LNCaP clone FGC (cell line): ENCODE measurements around the gene ACACA.

Experiments
- DNase-seq: peaks from one replicate; pipeline ENCODE4 v3.0.0-alpha.2; 2011; ENCODE audit warnings: low read depth
- H3K4me3 ChIP-seq: 2 replicates; pipeline ENCODE4 v1.5.1; 2011; ENCODE audit warnings: mild to moderate bottlenecking, low read depth, low read length, control low read depth
- TF ChIP-seq, protein P1 (sequence below): IDR thresholded peaks from 2 replicates; pipeline ENCODE4 v1.5.1; 2012; ENCODE audit warnings: mild to moderate bottlenecking; ENCODE audit not compliant: control insufficient read depth, insufficient read depth; ENCODE audit errors: extremely low read depth

Gene ACACA

GRCh38 chr17:37142294-37142896 lies 264.2 kb downstream of the ACACA start:
- no peak overlapping the region for H3K4me3 ChIP-seq
- DNase-seq, result no peak
- TF ChIP-seq, protein P1, sequence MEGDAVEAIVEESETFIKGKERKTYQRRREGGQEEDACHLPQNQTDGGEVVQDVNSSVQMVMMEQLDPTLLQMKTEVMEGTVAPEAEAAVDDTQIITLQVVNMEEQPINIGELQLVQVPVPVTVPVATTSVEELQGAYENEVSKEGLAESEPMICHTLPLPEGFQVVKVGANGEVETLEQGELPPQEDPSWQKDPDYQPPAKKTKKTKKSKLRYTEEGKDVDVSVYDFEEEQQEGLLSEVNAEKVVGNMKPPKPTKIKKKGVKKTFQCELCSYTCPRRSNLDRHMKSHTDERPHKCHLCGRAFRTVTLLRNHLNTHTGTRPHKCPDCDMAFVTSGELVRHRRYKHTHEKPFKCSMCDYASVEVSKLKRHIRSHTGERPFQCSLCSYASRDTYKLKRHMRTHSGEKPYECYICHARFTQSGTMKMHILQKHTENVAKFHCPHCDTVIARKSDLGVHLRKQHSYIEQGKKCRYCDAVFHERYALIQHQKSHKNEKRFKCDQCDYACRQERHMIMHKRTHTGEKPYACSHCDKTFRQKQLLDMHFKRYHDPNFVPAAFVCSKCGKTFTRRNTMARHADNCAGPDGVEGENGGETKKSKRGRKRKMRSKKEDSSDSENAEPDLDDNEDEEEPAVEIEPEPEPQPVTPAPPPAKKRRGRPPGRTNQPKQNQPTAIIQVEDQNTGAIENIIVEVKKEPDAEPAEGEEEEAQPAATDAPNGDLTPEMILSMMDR, result no peak

DNA sequence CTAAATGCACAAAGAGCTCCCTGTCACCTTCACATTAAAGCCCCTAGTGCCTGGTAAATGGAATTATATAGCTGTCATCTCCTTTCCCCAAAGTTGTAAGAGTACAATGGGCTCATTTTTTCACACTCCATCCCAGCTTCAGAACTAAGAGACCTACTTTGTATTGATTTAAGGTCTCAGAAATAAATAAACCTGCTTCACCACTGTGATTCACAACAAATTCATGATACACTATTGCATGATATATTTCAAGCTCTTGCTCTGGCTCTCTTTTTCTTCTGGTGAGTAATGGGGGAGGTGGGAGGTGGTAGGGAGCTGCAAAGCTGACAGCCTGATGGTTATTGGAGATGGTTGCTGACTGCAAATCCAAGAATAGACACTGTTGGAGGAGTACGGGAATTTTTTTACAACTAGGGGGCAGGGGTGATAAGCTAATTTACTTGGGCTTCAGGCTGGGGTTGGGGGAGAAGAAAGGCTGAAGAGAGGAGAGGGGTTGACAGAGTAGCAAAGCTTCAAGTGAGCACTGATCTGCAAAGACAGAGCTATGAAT lies 268.0 kb downstream of the ACACA start:
- no peak for DNase-seq
- H3K4me3 ChIP-seq, result no peak overlapping the region
- TF ChIP-seq, protein P1, result no peak

DNA sequence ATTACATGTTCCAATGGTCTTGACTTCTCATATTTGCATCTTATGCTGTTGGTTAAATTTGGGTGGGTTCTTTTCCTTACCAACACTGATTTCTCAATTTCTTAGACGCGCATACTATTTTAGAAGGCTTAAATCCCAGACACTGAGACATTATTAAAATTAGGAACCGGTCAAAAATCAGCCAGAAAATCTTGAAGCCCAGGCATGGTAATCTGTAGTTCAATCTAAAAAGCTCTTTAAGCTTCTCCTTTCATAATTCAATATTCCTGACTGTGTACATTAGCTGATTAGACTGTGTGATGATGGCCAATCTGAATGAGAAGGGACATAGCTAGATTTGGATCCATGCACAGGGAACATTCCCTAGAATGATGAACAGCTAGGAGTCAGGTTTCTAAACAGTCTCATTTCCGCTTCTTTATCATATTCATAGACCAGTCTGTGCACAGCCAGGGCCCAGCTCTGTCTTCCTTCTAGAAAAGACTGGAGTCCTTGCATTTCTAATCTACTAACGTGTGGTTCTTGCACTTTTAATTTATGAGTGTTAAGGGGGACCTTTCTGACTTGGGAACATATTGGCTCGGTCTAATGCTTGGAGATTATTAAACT lies 268.6 kb downstream of the ACACA start:
- H3K4me3 ChIP-seq, result no peak overlapping the region
- TF ChIP-seq, protein P1, result no peak
- DNase-seq, result no peak

- DNase-seq, result no peak
- H3K4me3 ChIP-seq, result no peak overlapping the region
- TF ChIP-seq, protein P1, result no peak
These were observed 269.5 kb downstream of the ACACA start for GRCh38 chr17:37137070-37137610.

GRCh38 chr17:37135576-37135975 lies 271.1 kb downstream of the ACACA start:
- TF ChIP-seq, protein P1, result no peak
- no peak overlapping the region for H3K4me3 ChIP-seq
- no peak for DNase-seq

DNA sequence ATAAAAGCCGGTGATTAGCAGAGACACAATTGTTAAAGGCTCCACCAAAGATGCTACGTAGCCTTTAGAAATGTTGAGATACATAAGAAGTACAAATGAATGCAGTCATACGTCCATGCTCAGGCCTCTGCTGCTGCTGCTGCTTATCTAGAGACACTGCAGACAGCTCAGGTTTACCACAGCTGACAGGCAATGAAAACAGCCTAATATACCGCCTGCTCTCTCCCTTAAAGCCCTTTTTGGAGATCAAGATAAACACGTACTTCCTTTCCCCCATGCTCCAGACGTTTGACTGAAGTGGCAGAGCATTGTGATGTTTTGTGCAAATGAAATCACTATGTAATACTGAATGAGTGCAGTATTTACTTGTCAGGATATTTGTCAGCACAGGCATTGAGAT lies 272.6 kb downstream of the ACACA start:
- TF ChIP-seq, protein P1, result no peak
- no peak overlapping the region for H3K4me3 ChIP-seq
- DNase-seq, result no peak
